H9 (cell line): Measurements from ENCODE around the gene PARM1. TPM values are rescaled to one million over a fixed set of nuclear protein-coding genes. Genes with fewer than 3 reads are reported as not detected.

ENCODE experiments used
- DNase-seq: peaks from one replicate; pipeline ENCODE4 v3.0.0-alpha.2; 2017
- H2AFZ ChIP-seq: one replicate; pipeline ENCODE4 v1.6.1; 2013; ENCODE audit warnings: mild to moderate bottlenecking, low read length, control low read depth, moderate library complexity
- H2AK5ac ChIP-seq: 2 replicates; pipeline ENCODE4 v1.6.1; 2013; ENCODE audit warnings: low read length, control low read depth, mixed read lengths; ENCODE audit not compliant: insufficient read length
- H2BK120ac ChIP-seq: one replicate; pipeline ENCODE4 v1.6.1; 2013; ENCODE audit warnings: low read depth, mild to moderate bottlenecking, low read length, control low read depth, inconsistent platforms; ENCODE audit not compliant: poor library complexity, severe bottlenecking
- H2BK12ac ChIP-seq: 2 replicates; pipeline ENCODE4 v1.6.1; 2013; ENCODE audit warnings: low read length, control low read depth, mixed read lengths, low read depth; ENCODE audit not compliant: insufficient read length
- H2BK15ac ChIP-seq: 2 replicates; pipeline ENCODE4 v1.6.1; 2013; ENCODE audit warnings: low read depth, low read length, control low read depth
- H2BK20ac ChIP-seq: one replicate; pipeline ENCODE4 v1.6.1; 2013; ENCODE audit warnings: low read depth, mild to moderate bottlenecking, low read length, control low read depth, inconsistent platforms; ENCODE audit not compliant: poor library complexity, severe bottlenecking
- H2BK5ac ChIP-seq: 2 replicates; pipeline ENCODE4 v1.6.1; 2013; ENCODE audit warnings: low read length, control low read depth, mixed read lengths; ENCODE audit not compliant: insufficient read length
- H3K14ac ChIP-seq: 2 replicates; pipeline ENCODE4 v1.6.1; 2013; ENCODE audit warnings: low read length, control low read depth; ENCODE audit not compliant: insufficient read depth
- H3K18ac ChIP-seq: 2 replicates; pipeline ENCODE4 v1.6.1; 2013; ENCODE audit warnings: low read depth, mild to moderate bottlenecking, mixed read lengths, low read length, control low read depth; ENCODE audit not compliant: insufficient read length
- H3K23ac ChIP-seq: 2 replicates; pipeline ENCODE4 v1.6.1; 2013; ENCODE audit warnings: low read length, control low read depth, mixed read lengths, low read depth; ENCODE audit not compliant: insufficient read length
- H3K23me2 ChIP-seq: 2 replicates; pipeline ENCODE4 v1.6.1; 2013; ENCODE audit warnings: low read depth, mild to moderate bottlenecking, mixed read lengths, low read length, control low read depth; ENCODE audit not compliant: insufficient read length, poor library complexity, severe bottlenecking
- H3K27ac ChIP-seq: 2 replicates; pipeline ENCODE4 v1.5.1; 2013; ENCODE audit warnings: low read length, control low read depth, mixed read lengths, low read depth; ENCODE audit not compliant: insufficient read length
- H3K27me3 ChIP-seq: 2 replicates; pipeline ENCODE4 v1.6.1; 2013; ENCODE audit warnings: low read length, control low read depth, inconsistent platforms; ENCODE audit not compliant: insufficient read depth
- H3K4ac ChIP-seq: 2 replicates; pipeline ENCODE4 v1.6.1; 2013; ENCODE audit warnings: low read depth, mild to moderate bottlenecking, control low read depth, inconsistent platforms, low read length, moderate library complexity
- H3K4me1 ChIP-seq: 2 replicates; pipeline ENCODE4 v1.6.1; 2013; ENCODE audit warnings: low read length, control low read depth, inconsistent platforms; ENCODE audit not compliant: insufficient read depth
- H3K4me2 ChIP-seq: 2 replicates; pipeline ENCODE4 v1.6.1; 2013; ENCODE audit warnings: low read length, control low read depth, mixed read lengths; ENCODE audit not compliant: insufficient read length, insufficient read depth
- H3K56ac ChIP-seq: 2 replicates; pipeline ENCODE4 v1.6.1; 2013; ENCODE audit warnings: low read depth, mild to moderate bottlenecking, mixed read lengths, low read length, control low read depth; ENCODE audit not compliant: insufficient read length
- H3K79me1 ChIP-seq: 2 replicates; pipeline ENCODE4 v1.6.1; 2013; ENCODE audit warnings: low read depth, mild to moderate bottlenecking, moderate library complexity, low read length, control low read depth, inconsistent platforms; ENCODE audit not compliant: insufficient read depth, poor library complexity, severe bottlenecking
- H3K79me2 ChIP-seq: 2 replicates; pipeline ENCODE4 v1.6.1; 2013; ENCODE audit warnings: low read length, control low read depth, inconsistent platforms; ENCODE audit not compliant: insufficient read depth
- H3K9ac ChIP-seq: 2 replicates; pipeline ENCODE4 v1.6.1; 2013; ENCODE audit warnings: low read length, control low read depth, mixed read lengths; ENCODE audit not compliant: insufficient read length; ENCODE audit errors: extremely low read depth
- H3K9me3 ChIP-seq: one replicate; pipeline ENCODE4 v1.6.1; 2013; ENCODE audit warnings: low read depth, low read length, inconsistent platforms; ENCODE audit not compliant: control insufficient read depth
- H3T11ph ChIP-seq: one replicate; pipeline ENCODE4 v1.6.1; 2013; ENCODE audit warnings: mild to moderate bottlenecking, low read length, control low read depth, inconsistent platforms
- H4K20me1 ChIP-seq: one replicate; pipeline ENCODE4 v1.6.1; 2013; ENCODE audit not compliant: control insufficient read depth, insufficient read length, insufficient read depth
- H4K5ac ChIP-seq: 2 replicates; pipeline ENCODE4 v1.6.1; 2013; ENCODE audit warnings: low read depth, mild to moderate bottlenecking, mixed read lengths, low read length, control low read depth; ENCODE audit not compliant: insufficient read length
- H4K8ac ChIP-seq: replicated peaks from 2 replicates; pipeline ENCODE4 v1.6.1; 2013; ENCODE audit warnings: low read length, control low read depth, mixed read lengths, low read depth; ENCODE audit not compliant: insufficient read length
- H4K91ac ChIP-seq: 2 replicates; pipeline ENCODE4 v1.6.1; 2013; ENCODE audit warnings: low read depth, mild to moderate bottlenecking, moderate library complexity, mixed read lengths, low read length, control low read depth; ENCODE audit not compliant: insufficient read length
- H3K27ac Mint-ChIP-seq, 3 experiments: 2 replicates in 2 of 3; 3 replicates in 1 of 3; pipeline ENCODE4 v1.8.0; 2020 to 2021; ENCODE audit warnings: mixed read lengths in 3 of 3, mild to moderate bottlenecking in 1 of 3, moderate library complexity in 1 of 3
- H3K27me3 Mint-ChIP-seq: 2 replicates; pipeline ENCODE4 v1.8.0; 2021; ENCODE audit warnings: low read depth, mild to moderate bottlenecking, moderate library complexity, mixed read lengths
- H3K36me3 Mint-ChIP-seq, 3 experiments: 2 replicates in 2 of 3; 3 replicates in 1 of 3; pipeline ENCODE4 v1.8.0; 2020 to 2021; ENCODE audit warnings: low read depth in 3 of 3, mixed read lengths in 3 of 3; ENCODE audit not compliant: insufficient read depth in 1 of 3
- H3K4me1 Mint-ChIP-seq, 2 experiments: 2 replicates each; pipeline ENCODE4 v1.8.0; 2020; ENCODE audit warnings: mixed read lengths in 2 of 2
- H3K4me3 Mint-ChIP-seq, 2 experiments: 2 replicates in 1 of 2; 3 replicates in 1 of 2; pipeline ENCODE4 v1.8.0; 2020 to 2021; ENCODE audit warnings: mild to moderate bottlenecking in 2 of 2, mixed read lengths in 2 of 2, moderate library complexity in 1 of 2
- H3K9me3 Mint-ChIP-seq, 2 experiments: 2 replicates in 1 of 2; 3 replicates in 1 of 2; pipeline ENCODE4 v1.8.0; 2020; ENCODE audit warnings: mild to moderate bottlenecking in 2 of 2, mixed read lengths in 2 of 2, moderate library complexity in 1 of 2
- CTCF ChIP-seq: fragments of 200-600 bp; sonication (generic); conservative IDR thresholded peaks from 3 replicates; pipeline ENCODE4 v1.8.0; 2021; ENCODE audit warnings: antibody characterized with exemption, mild to moderate bottlenecking
- WGBS: extraction: QIAGEN DNeasy Blood & Tissue Kit; methylation state at CpG from one replicate; pipeline ENCODE4 v1.1.7; 2013; ENCODE audit warnings: missing lambda C conversion rate, low lambda C conversion rate, mixed read lengths; ENCODE audit not compliant: insufficient read length; ENCODE audit errors: extremely low coverage; 5-methylcytosine and 5-hydroxymethylcytosine counted together
- total RNA-seq: library from RNA; stranded (reverse); gene quantifications from 2 replicates; pipeline ENCODE4 v1.2.1, GENCODE V29; 2021

PARM1 gene
- total RNA-seq, 1 experiment from 2014 or later: 2.0 TPM

- no peak overlapping the region for H4K5ac ChIP-seq
- no peak overlapping the region for H3K27ac Mint-ChIP-seq
- H3K4me2 ChIP-seq: no peak overlapping the region
- DNase-seq: no peak
- no peak overlapping the region for H2BK20ac ChIP-seq
- H3K79me2 ChIP-seq: no peaks in the 10 kb centered on the region
- H2BK5ac ChIP-seq: no peak overlapping the region
- H2AFZ ChIP-seq: no peak overlapping the region
- no peak overlapping the region for H4K8ac ChIP-seq
- no peaks in the 10 kb centered on the region for H3K4me1 Mint-ChIP-seq
- H3K4ac ChIP-seq: no peak overlapping the region
- H3K9me3 Mint-ChIP-seq: peaks cover 5 to 13% of the 10 kb centered on the region in 2 experiments; a peak in 4 of 5 replicates
- no peaks in the 10 kb centered on the region for H3K9me3 ChIP-seq
- H3K56ac ChIP-seq: no peak overlapping the region
- H3K36me3 Mint-ChIP-seq: peaks cover 2 to 7% (median 6%) of the 10 kb centered on the region in 3 experiments; a peak in 5 of 7 replicates
- H3K27me3 ChIP-seq: no peaks in the 10 kb centered on the region
- no CpG with 5 or more reads among the region's 1 CpG for WGBS
- no peak overlapping the region for H3K9ac ChIP-seq
- H3T11ph ChIP-seq: no peak overlapping the region
- H3K14ac ChIP-seq: no peak overlapping the region
- H3K79me1 ChIP-seq: no peaks in the 10 kb centered on the region
- H3K27ac ChIP-seq: no peak overlapping the region
- H3K18ac ChIP-seq: no peak overlapping the region
- no peak overlapping the region for H2BK120ac ChIP-seq
- no peak overlapping the region for H2BK12ac ChIP-seq
- TF ChIP-seq CTCF: no peak
- no peak overlapping the region for H3K23ac ChIP-seq
- H3K4me3 Mint-ChIP-seq: no peak overlapping the region
- H3K27me3 Mint-ChIP-seq: no peaks in the 10 kb centered on the region
- no peaks in the 10 kb centered on the region for H3K23me2 ChIP-seq
- H4K20me1 ChIP-seq: no peaks in the 10 kb centered on the region
- no peak overlapping the region for H2BK15ac ChIP-seq
- no peak overlapping the region for H4K91ac ChIP-seq
- no peaks in the 10 kb centered on the region for H3K4me1 ChIP-seq
- no peak overlapping the region for H2AK5ac ChIP-seq
Measured at GRCh38 chr4:74982546-74983252, 49.8 kb downstream of the PARM1 start.
